HG02981 (cell line): Measurements from ENCODE around the gene PSTPIP2.
"Not testable (repeated sequence)": the region's sequence is repeated elsewhere in the genome, so short reads cannot be mapped to it uniquely, and the experiment has no call there.

ENCODE experiments used
- ATAC-seq: cut with Tn5 transposase; IDR thresholded peaks from one replicate; pipeline ENCODE4 v1.9.1; 2021; ENCODE audit warnings: mild to moderate bottlenecking, moderate library complexity; ENCODE audit not compliant: unreplicated experiment

Gene PSTPIP2, protein sequence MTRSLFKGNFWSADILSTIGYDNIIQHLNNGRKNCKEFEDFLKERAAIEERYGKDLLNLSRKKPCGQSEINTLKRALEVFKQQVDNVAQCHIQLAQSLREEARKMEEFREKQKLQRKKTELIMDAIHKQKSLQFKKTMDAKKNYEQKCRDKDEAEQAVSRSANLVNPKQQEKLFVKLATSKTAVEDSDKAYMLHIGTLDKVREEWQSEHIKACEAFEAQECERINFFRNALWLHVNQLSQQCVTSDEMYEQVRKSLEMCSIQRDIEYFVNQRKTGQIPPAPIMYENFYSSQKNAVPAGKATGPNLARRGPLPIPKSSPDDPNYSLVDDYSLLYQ

DNA sequence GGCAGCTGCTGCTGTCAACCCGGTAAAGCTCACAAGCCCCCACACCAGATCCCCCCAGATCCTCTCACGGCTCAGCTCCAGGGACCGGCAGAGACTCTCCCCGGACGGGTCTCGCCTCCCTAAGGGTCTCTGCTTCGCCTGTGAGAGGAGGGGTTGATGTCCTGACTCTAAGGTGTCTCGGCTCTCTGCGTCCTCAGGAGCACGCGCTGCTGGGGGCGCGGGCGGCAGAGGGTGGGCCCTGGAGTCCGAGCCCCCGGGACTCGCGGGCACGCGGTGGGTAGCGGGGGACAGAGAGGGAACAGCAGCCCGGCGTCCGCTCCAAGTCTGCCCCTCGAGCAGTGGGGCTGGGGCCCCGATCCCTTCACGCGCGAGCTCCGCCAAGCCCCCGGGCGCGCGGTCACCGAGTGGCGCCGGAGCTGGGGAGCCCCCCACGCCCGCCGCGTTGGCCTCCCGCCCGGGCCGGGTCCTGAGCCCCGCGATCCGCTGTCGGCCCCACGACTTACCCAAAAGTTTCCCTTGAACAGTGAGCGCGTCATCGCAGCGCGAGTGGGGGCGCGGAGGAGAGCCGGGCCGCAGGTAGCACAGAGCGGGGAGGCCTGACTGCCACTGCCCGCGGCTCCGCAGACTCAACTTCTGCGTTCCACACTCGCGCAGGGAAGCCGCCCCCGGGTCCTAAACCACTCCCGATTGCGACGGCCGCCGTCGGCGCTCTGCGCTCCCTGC lies at the start of gene PSTPIP2:
Gene PSTPIP2 (minus strand): TSS at position 608 of the 723 bp plus-strand sequence. CDS start 72 bp downstream, at position 536.
- ATAC-seq = peak; percentile 57

DNA sequence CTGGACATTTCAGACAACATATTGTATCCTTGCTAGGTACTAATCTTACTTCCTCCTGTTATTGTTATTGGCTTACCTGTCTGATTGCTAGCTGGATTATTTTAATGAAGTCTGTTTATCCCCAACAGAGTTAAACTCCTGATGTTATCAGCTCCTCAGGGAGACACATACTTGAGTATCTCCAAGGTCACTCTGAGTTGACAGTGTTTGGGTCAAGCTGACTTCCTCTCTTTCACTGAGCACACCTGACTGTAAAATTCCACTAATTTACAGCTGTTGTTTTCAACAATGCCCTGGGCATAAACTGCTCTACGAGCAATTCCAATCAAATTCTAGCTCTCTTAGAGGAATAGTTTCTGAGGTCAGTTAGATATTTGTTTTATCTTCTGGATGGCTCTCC lies 41.7 kb upstream of the PSTPIP2 start:
- no peak for ATAC-seq

DNA sequence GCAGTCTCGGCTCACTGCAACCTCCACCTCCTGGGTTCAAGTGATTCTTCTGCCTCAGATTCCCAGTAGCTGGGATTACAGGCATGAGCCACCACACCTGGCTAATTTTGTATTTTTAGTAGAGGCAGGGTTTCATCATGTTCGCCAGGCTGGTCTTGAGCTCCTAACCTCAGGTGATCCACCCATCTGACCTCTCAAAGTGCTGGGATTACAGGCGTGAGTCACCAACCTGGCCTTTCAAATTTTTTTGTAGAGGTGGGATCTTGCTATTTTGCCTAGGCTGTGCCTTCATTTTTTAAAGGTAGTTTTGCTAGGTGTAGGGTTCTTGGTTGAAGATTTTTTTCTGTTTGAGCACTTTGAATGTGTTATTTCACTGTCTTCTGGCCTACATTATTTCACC lies 38.3 kb upstream of the PSTPIP2 start:
- no peak for ATAC-seq

DNA sequence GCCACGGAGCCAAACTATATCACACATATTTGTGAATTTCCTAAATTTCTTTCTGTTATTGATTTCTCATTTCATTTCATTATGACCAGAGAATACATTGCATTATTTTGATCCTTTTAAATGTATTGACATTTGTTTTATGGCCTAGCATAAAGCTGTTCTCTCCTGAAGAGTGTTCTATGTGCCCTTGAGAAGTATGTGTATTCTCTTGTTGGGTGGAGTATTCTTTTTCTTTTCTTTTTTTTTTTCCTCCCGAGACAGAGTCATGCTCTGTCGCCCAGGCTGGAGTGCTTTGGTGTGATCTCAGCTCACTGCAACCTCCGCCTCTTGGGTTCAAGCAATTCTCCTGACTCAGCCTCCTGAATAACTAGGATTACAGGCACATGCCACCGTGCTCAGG lies 37.3 kb upstream of the PSTPIP2 start:
- ATAC-seq = no peak

DNA sequence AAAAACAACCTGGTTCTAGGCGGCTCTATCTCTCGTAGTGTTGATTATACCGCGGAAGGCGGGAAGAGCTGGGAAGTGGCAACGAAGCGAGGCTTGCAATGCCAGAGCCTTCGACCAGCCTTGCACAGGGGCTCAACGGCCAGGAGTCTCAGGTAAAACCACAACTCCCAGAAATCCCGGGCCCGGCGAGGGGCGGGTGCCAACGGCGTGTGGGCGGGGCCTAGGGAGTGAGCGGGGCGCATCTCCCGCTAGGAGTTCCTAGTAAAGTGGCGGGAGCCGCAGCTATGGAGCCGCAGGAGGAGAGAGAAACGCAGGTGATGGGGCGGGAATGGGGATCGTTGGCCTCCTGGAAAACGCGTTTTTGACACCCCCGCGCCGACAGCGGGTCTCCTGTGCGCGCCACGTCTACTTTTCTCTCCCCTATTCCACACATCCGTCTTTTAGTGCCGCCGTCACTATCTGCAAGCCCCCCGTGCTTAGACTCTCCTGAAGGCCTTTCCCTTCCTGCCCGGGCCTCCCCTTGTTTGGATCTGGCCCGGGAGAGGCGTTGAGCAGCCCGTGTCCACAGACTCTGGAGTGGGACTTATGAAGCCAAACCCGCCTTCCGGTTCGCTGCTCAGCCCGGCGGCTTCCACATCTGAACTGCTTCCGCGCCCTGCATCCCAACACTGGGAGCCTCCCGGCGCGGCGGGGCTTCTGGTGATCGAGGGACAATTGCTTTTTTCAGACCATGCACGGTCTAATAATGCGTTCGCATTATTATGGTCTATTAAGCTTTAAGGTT lies 32.3 kb upstream of the PSTPIP2 start, which contains the start of gene HAUS1:
Gene HAUS1 (plus strand): TSS at position 258 of the 784 bp plus-strand sequence. CDS start 27 bp downstream, at position 285.
- ATAC-seq = peak; percentile 92

DNA sequence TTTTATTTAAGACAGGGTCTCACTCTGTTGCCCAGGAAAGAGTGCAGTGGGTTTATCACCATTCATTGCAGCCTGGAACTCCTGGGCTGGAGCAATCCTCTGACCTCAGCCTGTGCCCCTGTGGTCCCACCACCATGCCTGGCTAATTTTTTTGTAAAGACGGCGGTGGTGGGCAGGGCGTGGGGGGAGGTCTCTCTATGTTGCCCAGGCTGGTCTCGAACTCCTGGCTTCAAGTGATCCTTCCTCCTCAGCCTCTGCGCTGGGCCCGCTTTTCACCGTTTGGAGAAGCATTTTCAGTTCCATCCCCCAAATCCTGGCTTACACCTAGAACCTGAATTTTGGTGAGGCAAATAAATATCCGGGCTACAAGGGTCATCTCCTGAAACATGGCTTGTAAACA lies 27.4 kb upstream of the PSTPIP2 start:
- no peak for ATAC-seq

DNA sequence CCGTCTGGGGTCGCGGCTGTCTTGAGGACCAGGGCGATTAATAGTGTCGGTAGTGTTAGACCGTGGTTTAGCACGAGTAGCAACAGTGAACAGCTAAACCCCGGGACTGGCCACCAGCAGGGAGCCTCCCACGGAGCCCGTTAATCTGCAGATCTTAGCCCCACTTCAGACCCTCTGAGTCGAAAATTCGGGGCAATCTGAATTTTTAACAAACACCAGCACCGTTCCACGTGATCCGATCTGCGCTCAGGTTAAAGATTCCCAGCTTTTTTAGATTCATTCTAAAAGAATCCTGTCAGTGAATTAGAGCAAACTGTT lies 26.5 kb upstream of the PSTPIP2 start:
- no peak for ATAC-seq

DNA sequence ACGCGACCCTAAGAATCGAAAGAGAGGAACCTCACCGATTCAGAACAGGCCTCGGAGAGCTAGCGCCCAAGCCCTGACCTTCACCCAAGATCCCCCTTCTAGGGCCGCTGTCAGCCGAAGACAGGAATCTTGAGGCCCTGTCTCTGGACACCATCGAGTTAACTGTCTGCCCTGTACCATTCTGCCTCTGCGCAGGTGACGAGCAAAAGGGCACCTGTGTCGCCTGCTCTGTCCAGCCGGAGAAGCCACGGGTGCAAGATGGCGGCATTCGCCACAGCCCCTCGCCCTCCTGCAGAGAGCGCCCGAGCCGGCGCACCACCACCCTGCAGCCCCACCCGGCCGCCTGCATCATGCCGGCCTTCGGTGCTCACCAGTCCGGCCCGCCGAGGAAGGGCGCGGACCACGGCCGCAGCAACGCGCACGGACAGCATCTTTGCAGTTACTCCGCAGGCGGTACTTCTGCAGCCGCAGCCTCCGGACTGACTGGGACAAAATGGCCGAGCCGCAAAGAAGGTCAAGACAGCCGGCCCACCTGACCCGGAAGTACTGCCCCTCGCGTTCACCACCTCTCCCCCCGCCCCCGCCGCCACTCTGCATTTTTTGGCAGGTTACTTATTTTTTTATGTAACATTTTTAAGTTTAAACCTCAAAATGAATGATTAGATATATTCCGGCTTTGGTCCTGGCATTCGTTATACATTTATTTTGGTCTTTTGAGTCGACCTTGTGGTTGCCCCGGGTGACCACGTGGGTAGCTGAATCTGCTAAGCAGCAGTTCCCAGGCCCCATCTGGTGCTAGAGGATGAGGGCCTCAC lies 25.9 kb upstream of the PSTPIP2 start, which contains the start of gene ATP5F1A:
Gene ATP5F1A (minus strand): TSS at position 496 of the 815 bp plus-strand sequence. CDS start 65 bp downstream, at position 431.
- ATAC-seq = peak; percentile 82

DNA sequence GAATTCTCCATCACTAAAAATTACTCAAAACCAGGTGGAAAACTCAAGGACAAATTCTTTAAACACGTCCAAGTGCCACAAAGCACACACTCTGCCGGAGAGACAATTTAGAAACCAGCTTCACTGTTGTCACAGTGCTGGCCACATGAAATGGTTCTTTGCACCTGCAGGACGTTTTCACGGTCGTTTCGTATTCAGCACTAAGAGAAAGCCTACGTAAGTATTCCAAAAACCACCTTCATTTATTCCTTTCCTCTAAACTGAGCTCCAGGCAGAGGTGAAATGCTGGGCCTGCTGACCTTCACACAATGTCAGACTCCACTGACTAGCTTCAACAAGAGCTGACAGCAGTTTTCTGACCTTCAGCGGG lies 25.4 kb upstream of the PSTPIP2 start:
- ATAC-seq = peak; percentile 17

DNA sequence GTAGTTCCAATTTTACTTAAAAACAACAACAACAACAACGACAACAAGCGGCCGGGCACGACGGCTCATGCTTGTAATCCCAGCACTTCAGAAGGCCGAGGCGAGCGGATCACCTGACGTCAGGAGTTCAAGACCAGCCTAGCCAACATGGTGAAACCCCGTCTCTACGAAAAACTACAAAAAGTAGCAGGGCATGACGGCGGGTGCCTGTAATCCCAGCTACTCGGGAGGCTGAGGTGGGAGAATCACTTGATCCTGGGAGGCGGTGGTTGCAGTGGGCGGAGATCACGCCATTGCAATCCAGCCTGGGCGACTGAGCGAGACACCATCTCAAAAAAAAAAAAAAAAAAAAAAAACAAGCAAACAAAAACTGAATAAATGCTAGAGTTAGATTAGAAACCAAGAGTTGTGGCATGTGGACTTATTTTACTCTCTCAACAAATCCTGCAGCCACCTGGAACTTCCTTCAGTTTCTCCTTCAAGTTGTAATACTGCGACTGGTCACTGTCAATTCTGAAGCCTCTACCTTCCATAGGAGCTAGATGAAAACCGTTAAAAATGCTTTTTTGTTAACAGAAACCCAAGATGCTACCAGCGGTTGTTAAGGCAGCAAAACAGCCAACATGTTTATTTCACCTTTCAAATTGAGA lies 24.7 kb upstream of the PSTPIP2 start:
- no peak for ATAC-seq

DNA sequence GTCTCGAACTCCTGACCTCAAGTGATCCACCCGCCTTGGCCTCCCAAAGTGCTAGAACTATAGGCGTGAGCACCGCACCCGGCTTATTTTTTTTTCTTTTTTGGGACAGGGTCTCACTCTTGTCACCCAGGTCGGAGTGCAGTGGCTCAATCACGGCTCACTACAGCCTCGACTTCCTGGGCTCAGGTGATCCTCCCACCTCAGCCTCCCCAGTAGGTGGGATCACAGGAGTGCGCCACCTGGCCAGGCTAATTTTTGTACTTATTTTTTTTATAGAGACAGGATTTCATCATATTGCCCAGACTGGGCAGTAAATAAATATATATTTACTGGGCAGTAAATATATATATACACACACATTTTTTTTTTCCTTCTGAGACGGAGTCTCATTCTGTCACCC lies 23.5 kb upstream of the PSTPIP2 start:
- ATAC-seq = no peak

DNA sequence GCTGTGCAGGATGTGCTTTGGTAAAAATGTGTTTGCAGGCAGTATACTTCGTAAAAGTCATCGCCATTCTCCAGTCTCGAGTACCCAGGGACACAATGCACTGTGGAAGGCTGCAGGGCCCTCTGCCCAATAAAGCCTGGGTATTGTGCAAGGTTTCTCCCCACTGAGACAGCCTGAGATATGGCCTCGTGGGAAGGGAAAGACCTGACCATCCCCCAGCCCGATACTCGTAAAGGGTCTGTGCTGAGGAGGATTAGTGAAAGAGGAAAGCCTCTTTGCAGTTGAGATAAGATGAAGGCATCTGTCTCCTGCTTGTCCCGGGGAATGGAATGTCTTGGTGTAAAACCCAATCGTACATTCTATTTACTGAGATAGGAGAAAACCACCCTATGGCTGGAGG lies 16.4 kb upstream of the PSTPIP2 start:
- not testable (repeated sequence) for ATAC-seq

DNA sequence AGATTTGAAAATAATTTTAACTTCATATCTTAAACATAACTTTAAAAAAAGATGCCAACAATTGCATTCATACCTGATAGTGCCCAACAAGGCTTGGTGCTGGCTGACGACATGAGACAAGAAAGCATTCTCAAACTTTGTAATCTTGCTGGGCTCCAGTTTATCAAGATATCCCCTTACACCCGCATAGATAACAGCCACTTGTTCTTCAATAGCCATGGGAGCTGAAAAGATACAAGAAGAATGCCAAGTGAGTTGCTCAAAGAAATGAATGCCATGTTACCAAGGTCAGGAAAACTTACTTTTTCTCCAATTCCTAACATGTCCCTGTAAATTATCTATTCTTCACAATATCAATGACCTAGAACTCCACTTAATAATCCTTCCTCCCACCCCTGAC lies 12.4 kb upstream of the PSTPIP2 start:
- ATAC-seq = no peak

DNA sequence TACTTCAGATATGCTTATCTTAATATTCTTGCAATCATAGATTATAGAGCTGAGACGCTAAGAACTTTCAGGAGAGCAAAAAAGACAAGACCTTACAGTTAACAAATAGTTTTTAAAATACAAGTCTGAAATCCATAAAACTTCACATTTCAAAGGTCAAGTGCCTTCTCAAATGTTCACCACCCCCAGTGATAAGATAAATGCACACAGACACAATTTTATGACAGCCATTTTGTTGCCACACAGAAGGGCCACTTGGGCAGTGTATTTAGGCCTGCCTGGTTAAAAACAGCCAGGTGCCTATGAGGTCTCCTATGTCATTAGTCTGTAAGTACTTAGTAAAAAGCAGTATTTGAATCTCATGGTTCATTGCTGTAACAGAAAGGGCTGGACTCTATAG lies 8.1 kb upstream of the PSTPIP2 start:
- no peak for ATAC-seq

DNA sequence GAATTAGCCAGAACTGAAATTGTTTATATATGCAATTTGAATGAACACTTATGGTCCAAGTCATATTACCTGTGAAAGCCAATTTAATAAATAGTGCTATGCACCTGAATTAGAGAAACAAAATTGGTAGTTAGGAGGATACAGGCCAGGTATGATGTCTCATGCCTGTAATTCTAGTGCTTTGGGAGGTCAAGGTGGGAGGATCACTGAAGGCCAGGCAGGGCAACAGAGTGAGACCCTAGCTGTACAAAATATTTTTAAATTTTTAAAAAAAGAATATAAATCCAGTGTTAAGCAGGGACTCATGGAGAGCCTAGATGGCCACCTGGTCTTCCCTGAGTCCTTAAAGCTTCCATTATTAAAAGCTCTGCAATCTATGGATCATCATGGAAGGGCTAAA lies 7.3 kb upstream of the PSTPIP2 start:
- ATAC-seq = no peak

DNA sequence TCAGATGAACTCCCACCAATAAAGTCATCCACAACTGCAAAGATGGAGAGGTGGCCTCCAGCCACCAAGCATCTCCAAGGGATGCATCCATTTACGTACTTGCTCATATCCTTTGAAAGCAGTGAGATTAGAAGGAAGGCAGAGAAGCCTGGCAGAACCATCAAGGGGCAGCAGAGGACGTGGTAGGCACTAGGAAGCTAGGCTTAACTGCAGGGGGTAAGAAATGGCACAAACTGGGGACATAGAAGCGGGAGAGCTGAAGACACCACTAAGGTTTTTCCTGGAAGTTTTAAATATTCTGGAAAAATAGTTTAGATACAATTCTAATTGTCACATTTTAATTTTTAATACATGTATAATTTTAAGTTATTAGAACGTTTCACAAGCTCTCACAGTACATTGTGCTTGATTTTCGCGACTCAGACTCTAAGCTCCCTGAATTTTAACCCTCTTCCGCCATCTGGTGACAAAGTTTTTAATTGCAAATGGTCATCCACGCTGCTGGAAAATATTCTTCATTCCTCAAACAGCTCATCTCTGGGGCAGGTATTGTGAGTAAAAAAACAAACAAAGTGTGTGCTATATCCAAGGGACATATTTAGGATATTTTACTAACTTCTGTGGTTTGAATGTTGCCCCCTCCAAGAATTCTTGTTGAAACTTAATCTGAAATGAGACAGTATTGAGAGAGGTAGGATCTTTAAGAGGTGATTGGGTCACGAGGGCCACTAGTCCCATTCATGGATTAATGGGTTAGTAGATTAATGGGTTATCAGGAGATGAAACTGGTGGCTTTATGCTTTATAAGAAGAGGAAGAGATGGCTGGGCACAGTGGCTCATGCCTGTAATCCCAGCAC lies 1.6 kb upstream of the PSTPIP2 start:
- no peak for ATAC-seq

DNA sequence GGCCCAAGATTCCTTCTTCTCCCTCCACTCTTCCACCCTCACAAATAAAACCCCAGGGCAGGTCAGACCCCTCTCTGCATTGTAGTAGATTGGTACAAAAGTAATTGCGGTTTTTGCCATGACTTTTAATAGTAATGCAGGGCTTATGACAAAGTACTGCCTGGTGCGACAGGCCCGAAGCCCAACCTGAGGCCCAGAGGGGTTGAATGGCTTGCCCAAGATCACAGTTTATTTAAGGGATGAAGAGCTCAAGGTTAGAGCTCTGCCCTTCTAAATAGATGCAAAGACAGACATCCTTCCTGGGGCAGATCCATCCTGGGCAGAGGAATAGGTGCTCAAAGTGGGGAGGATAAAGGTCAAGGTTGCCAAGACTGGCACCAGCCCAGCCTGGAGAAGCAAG lies 899 bp upstream of the PSTPIP2 start:
- ATAC-seq = no peak

DNA sequence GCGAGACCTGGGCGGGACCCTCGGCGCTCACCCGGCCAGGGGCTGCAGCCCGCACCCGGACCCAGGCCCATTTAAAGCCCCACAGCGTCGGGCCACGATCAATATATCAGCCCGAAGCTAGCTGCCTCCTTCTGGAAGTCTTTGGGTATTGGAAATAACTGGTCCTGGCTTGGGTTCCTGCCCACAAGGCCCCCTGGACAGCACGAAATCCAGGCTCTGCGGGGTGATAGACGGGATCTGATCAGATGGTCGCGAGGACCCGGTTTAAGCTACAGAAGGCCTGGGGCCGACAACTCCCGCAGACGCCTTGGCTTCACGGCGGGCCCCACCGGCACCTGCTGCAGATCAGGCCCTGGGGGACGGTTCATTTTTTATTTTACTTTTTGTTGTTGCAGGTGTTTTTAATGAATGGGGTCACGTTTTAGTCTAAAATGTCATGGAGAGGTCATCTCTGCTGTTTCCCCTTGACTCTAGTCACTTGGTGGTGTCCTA lies 362 bp upstream of the PSTPIP2 start:
- ATAC-seq = no peak
